Bronchus fibroblast of lung (primary cell): ENCODE measurements around the gene APOA1. TPM values are rescaled to one million over a fixed set of nuclear protein-coding genes. Genes with fewer than 3 reads are reported as not detected.

Experiments used
- total RNA-seq: library from RNA; depleted of rRNA; stranded (reverse); fragments of >200 nt; gene quantifications from 2 replicates; pipeline ENCODE4 v1.2.3, GENCODE V29; 2015

The APOA1 gene
- total RNA-seq: not detected in 2 replicates

GRCh38 chr11:116837231-116838091 is at the start of gene APOA1:
APOA1 (minus strand) TSS chr11:116837622; CDS start chr11:116837387, 235 bp downstream.

GRCh38 chr11:116829525-116830183 is 7.8 kb downstream of the APOA1 start, which contains the start of gene APOC3:
APOC3 (plus strand) TSS chr11:116829907; CDS start chr11:116830583, 676 bp downstream.

GRCh38 chr11:116823031-116823843 is 14.2 kb downstream of the APOA1 start, which contains the start of gene APOA4:
APOA4 (minus strand) TSS chr11:116823304; CDS start chr11:116823191, 113 bp downstream.

GRCh38 chr11:116791813-116792143 is 45.6 kb downstream of the APOA1 start, which contains the start of gene APOA5:
APOA5 (minus strand) TSS chr11:116791879; CDS start chr11:116791860, 19 bp downstream.

GRCh38 chr11:116787786-116788486 is 49.5 kb downstream of the APOA1 start, which contains the start of gene ZPR1:
ZPR1 (minus strand) TSS chr11:116788023; CDS start chr11:116787990, 33 bp downstream.

Other genes starting within 250 kb of the APOA1 start
- 12.0 and 16.5 TPM in 2 replicates for gene BUD13, start 64.6 kb downstream of the APOA1 start, total RNA-seq
- gene ZPR1, start 49.6 kb downstream of the APOA1 start, total RNA-seq: 39.8 and 40.6 TPM in 2 replicates
- gene APOA5, start 45.7 kb downstream of the APOA1 start, total RNA-seq: not detected in 2 replicates
- not detected in 2 replicates for gene APOA4, start 14.3 kb downstream of the APOA1 start, total RNA-seq
- gene APOC3, start 7.7 kb downstream of the APOA1 start, total RNA-seq: not detected in 2 replicates